Superior temporal gyrus (tissue), 1 donor: ENCODE measurements around the gene ACER2.
"Not testable (repeated sequence)": the region's sequence is repeated elsewhere in the genome, so short reads cannot be mapped to it uniquely, and the experiment has no call there.

Source experiments
- DNase-seq: peaks from one replicate; pipeline ENCODE4 v3.0.0-alpha.2; 2016; ENCODE audit errors: extremely low spot score

Gene ACER2

DNA sequence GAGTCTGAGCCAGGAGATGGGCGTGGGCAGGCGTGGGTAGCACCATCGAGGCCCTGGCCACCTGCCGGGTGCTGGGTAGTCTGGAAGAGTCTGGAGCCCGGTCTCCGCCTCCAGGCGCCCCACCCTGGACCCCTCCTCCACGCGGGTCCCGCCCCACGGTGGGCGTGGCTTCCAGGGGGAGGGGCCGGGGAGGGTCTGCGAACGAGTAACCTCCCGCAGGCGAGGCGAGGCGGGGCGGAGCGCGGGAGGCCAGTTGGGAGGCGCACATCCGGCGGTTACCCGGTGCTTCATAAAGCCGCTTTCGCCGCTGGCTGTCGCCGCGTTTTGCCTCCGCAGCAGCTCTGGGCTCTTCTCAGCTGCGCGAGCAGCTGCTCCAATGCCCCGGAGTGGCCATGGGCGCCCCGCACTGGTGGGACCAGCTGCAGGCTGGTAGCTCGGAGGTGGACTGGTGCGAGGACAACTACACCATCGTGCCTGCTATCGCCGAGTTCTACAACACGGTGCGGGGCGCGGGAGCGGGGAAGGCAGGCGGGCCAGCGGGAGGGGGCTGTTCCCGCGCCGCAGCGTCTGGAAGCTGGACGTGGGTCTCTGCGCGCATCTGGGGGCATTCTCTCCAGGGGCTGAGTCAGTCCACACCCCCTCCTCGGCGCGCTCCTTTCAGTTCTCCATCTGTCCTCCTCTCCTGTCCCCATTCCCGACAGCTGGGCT, at the start of gene ACER2:
ACER2 (plus strand) TSS at position 317 of the 708 bp plus-strand sequence; CDS start at position 393, 76 bp downstream.
- peak; percentile 85 for DNase-seq

GRCh38 chr9:19369107-19369506, 39.7 kb upstream of the ACER2 start:
- no peak for DNase-seq

GRCh38 chr9:19371942-19372341, 36.9 kb upstream of the ACER2 start:
- no peak for DNase-seq

DNA sequence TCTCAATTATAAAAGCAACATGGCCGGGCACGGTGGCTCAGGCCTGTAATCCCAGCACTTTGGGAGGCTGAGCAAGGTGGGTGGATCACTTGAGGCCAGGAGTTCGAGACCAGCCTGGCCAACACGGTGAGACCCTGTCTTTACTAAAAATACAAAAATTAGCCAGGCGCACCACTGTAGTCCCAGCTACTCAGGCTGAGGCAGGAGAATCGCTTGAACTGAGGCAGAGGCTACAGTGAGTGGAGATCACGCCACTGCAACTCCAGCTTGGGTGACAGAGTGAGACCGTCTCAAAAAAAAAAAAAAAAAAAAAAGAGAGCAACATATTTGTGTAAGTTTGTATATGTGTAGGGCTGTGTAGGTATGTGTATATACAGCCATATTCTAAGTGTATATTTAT, 36.2 kb upstream of the ACER2 start:
- no peak for DNase-seq

DNA sequence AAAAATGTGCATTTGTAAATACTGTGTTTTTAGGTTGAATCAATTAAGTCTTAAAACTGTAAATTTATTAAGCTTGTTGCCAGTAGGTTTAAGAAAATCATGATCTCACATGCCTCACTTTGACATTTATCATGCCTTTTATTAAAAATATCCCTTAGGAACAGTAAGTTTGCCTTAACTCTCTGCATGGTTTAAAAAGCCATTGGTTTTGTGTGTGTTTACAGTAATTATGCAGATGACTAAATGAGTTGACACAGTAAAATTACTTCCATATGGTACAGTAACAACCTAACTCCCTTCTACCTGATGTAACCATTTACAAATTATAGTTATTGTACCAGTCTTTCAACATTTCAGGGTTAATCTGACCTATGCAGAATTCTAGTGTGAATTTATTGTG, 35.3 kb upstream of the ACER2 start:
- DNase-seq = no peak

- no peak for DNase-seq
Observed at GRCh38 chr9:19375538-19375937, 33.3 kb upstream of the ACER2 start.

- DNase-seq = no peak
Observed at GRCh38 chr9:19376931-19377330, 31.9 kb upstream of the ACER2 start.

GRCh38 chr9:19378164-19378563, 30.6 kb upstream of the ACER2 start:
- DNase-seq = no peak

GRCh38 chr9:19378647-19379046, 30.2 kb upstream of the ACER2 start:
- DNase-seq = no peak

DNA sequence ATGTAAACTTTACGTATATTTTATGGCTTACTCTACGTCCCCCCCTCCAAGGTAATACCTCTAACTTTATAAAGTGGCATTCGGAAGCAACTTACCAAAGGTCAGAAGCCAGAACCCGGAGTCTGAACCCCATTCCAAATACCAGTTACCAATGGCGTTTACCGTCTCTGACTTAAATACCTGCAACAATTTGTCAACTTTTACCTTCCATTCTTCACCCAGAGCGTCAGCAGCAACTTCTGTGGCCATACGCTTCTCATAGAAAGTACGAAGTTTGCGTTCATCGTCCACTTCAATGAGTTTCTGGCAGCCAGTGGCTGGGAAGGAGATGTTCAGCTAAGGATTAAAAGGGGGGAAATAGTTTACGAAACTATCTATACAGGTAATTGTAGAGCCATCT, 29.5 kb upstream of the ACER2 start:
- DNase-seq = no peak

- DNase-seq = peak; percentile 38
Observed at GRCh38 chr9:19379697-19380046, 29.1 kb upstream of the ACER2 start.

DNA sequence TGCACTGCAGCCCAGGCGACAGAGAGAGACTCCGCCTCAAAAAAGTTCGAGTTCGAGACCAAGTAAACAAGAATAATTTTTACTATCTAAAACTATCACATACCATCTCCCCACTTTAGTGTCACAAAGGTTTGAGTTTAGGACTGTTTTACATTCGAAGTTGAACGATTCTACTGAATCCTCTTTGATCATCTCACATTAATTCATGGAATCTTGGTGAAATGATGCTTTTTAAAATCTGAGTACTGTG, 28.1 kb upstream of the ACER2 start:
- DNase-seq = no peak

DNA sequence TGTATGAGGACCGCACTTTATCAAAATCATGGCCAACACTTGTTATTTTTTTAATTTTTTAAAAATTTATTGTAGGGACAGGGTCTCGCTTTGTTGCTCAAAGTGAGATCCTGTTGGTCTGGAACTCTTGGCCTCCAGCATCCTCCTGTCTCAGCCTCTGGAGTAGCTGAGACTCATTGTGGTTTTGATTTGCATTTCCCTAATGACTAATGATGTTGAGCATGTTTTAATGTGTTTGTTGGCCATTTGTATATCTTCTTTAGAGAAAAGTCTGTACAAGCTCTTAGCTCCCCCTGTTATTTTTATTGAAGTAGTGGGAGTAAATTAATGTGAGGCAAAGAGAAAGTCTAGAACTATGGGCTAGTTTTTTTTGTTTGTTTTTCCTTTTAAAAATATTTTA, 27.2 kb upstream of the ACER2 start:
- no peak for DNase-seq

DNA sequence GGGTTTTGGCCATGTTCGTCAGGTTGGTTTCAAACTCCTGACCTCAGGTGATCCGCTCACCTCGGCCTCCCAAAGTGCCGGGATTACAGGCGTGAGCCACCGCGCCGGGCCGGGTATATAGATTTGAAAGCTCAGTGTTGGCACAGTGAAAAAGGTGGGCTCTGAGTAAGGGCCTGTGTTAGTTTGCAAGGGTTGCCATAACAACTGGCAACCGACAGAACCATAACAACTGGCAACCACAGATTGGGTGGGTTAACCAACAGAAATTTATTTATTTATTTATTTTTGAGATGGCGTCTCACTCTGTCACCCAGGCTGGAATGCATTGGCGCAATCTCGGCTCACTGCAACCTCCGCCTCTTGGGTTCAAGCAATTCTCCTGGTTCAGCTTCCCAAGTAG, 23.6 kb upstream of the ACER2 start:
- DNase-seq = not testable (repeated sequence)

GRCh38 chr9:19385786-19386501, 22.9 kb upstream of the ACER2 start:
- no peak for DNase-seq

- no peak for DNase-seq
Observed at GRCh38 chr9:19386502-19387044, 22.2 kb upstream of the ACER2 start.

GRCh38 chr9:19387317-19387716, 21.5 kb upstream of the ACER2 start:
- DNase-seq = no peak

DNA sequence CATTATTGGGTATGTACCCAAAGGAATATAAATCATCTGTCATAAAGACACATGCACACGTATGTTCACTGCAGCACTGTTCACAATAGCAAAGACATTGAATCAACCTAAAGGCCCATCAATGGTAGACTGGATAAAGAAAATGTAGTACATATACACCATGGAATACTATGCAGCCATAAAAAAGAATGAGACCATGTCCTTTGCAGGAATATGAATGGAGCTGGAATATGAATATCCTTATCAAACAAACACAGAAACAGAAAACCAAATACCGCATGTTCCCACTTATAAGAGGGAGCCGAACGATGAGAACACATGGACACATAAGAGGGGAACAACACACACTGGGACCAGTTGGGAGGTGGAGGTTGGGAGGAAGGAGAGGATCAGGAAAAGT, 19.3 kb upstream of the ACER2 start:
- DNase-seq = not testable (repeated sequence)

GRCh38 chr9:19397845-19398244, 11.0 kb upstream of the ACER2 start:
- no peak for DNase-seq

GRCh38 chr9:19403231-19403630, 5.6 kb upstream of the ACER2 start:
- not testable (repeated sequence) for DNase-seq

DNA sequence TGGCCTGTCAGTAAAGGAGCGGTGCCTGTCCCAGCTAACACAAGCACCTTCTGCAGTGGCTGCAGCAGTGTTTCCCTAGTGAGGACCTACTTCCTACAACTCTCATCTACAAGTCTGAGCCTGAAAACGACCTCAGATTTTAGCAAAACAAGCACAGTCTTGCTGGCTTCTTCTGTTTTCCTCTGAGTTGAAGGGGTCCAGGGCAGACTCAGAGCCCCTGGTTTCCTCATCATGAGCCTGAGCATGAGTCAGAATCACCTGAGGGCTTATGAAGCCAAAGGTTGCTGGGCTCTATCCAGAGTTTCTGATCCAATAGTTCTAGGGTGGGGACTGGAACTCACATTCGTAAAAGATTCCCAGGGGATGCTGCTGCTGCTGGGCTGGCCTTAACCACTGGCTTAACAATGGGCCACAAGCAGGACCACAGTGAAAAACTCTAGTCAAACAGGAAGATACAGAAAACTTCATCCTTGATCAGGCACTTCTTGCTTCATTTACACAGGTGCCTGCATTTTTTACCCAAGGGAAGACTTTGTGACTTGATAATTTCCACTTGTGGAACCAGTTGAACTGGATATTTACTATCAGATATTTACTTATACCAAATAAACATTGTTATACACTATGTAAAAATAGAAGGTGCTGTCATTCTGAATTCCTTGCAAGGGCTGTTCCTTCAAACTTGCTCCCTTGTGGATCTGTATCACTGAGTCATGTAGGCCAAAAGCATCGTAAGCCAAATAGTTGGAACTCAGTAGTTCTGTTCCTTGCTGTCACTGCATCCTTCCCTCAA, 4.3 kb upstream of the ACER2 start:
- DNase-seq = no peak

- DNase-seq = peak; percentile 48
Observed at GRCh38 chr9:19405771-19406170, 3.0 kb upstream of the ACER2 start.

DNA sequence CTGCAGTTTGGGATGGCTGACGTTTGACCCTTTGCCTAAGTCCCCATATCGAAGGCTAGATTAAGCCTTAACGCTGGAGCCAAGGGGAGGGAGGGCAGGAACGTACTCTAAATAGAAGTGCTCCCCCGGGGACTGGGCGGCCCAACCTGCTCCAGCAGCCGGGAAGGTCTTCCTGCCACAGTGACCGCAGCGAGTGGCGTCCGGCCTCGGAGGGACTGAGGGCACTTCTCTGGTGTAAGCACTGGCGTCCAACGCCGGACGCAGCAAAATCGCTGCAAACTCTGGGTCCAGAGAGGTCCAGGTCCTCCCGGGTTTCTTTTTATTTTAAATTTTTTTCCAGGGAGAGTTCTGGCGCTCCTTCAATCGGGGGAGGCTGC, 505 bp upstream of the ACER2 start:
- no peak for DNase-seq
